ENCODE measurements around the gene FAM174B. TPM values are rescaled to one million over a fixed set of nuclear protein-coding genes. Genes with fewer than 3 reads are reported as not detected.

FAM174B gene
- total and polyA plus RNA-seq, 2 experiments from 2014 or later, result 17.8 to 34.9 TPM

GRCh38 chr15:92578096-92578835 is 77.3 kb downstream of the FAM174B start:
- no peak overlapping the region for H2AFZ ChIP-seq
- H3K9me2 ChIP-seq (replicated peaks; ENCODE audit: insufficient read depth), result no peaks in the 10 kb centered on the region
- H3K27ac ChIP-seq, result no peak overlapping the region
- no peaks in the 10 kb centered on the region for H3K9me3 ChIP-seq (ENCODE audit: low read depth)
- no peaks in the 10 kb centered on the region for H3K27me3 ChIP-seq
- TF ChIP-seq EZH2phosphoT487 (IDR thresholded peaks at IDR 0.05; ENCODE audit: low read depth, severe bottlenecking, unreplicated experiment) (no peak), EZH2 (IDR thresholded peaks at IDR 0.05; ENCODE audit: borderline replicate concordance) (no peak), CTCF (IDR thresholded peaks at IDR 0.05; ENCODE audit: poor library complexity) (no peak)
- DNase-seq (ENCODE audit: low spot score), result no peak
- no peak overlapping the region for H3K4me2 ChIP-seq
- WGBS (ENCODE audit: low lambda C conversion rate, missing lambda C conversion rate), result 92% methylated on average over 10 of the region's 12 CpGs
- no peaks in the 10 kb centered on the region for H3K4me1 ChIP-seq (ENCODE audit: insufficient read depth)
- no peak overlapping the region for H3K4me3 ChIP-seq
- no peaks in the 10 kb centered on the region for H3K36me3 ChIP-seq (replicated peaks; ENCODE audit: insufficient read depth, low read depth)
- no peaks in the 10 kb centered on the region for H3K79me2 ChIP-seq
- H4K20me1 ChIP-seq (ENCODE audit: insufficient read depth, poor library complexity, severe bottlenecking), result no peaks in the 10 kb centered on the region

- no peaks in the 10 kb centered on the region for H3K9me2 ChIP-seq (replicated peaks; ENCODE audit: insufficient read depth)
- H3K4me1 ChIP-seq (ENCODE audit: insufficient read depth), result no peaks in the 10 kb centered on the region
- no peak for DNase-seq (ENCODE audit: low spot score)
- H3K27ac ChIP-seq, result no peak overlapping the region
- no peaks in the 10 kb centered on the region for H3K79me2 ChIP-seq
- no peak overlapping the region for H3K4me2 ChIP-seq
- 90% methylated on average over 9 of the region's 9 CpGs for WGBS (ENCODE audit: low lambda C conversion rate, missing lambda C conversion rate)
- TF ChIP-seq EZH2phosphoT487 (IDR thresholded peaks at IDR 0.05; ENCODE audit: low read depth, severe bottlenecking, unreplicated experiment) (no peak), CTCF (IDR thresholded peaks at IDR 0.05; ENCODE audit: poor library complexity) (no peak), EZH2 (IDR thresholded peaks at IDR 0.05; ENCODE audit: borderline replicate concordance) (no peak)
- no peak overlapping the region for H3K4me3 ChIP-seq
- H4K20me1 ChIP-seq (ENCODE audit: insufficient read depth, poor library complexity, severe bottlenecking), result no peaks in the 10 kb centered on the region
- no peak overlapping the region for H2AFZ ChIP-seq
- no peaks in the 10 kb centered on the region for H3K27me3 ChIP-seq
- H3K9me3 ChIP-seq (ENCODE audit: low read depth), result no peaks in the 10 kb centered on the region
- no peaks in the 10 kb centered on the region for H3K36me3 ChIP-seq (replicated peaks; ENCODE audit: insufficient read depth, low read depth)
Measured at GRCh38 chr15:92576597-92577200, 78.9 kb downstream of the FAM174B start.

GRCh38 chr15:92574566-92574965 is 81.0 kb downstream of the FAM174B start:
- H3K4me2 ChIP-seq, result no peak overlapping the region
- no peaks in the 10 kb centered on the region for H4K20me1 ChIP-seq (ENCODE audit: insufficient read depth, poor library complexity, severe bottlenecking)
- no peaks in the 10 kb centered on the region for H3K9me3 ChIP-seq (ENCODE audit: low read depth)
- H3K4me1 ChIP-seq (ENCODE audit: insufficient read depth), result no peaks in the 10 kb centered on the region
- no peaks in the 10 kb centered on the region for H3K36me3 ChIP-seq (replicated peaks; ENCODE audit: insufficient read depth, low read depth)
- DNase-seq (ENCODE audit: low spot score), result no peak
- TF ChIP-seq CTCF (IDR thresholded peaks at IDR 0.05; ENCODE audit: poor library complexity), result no peak
- no peak for TF ChIP-seq EZH2phosphoT487 (IDR thresholded peaks at IDR 0.05; ENCODE audit: low read depth, severe bottlenecking, unreplicated experiment)
- TF ChIP-seq EZH2 (IDR thresholded peaks at IDR 0.05; ENCODE audit: borderline replicate concordance), result no peak
- no peaks in the 10 kb centered on the region for H3K27me3 ChIP-seq
- no peak overlapping the region for H2AFZ ChIP-seq
- H3K4me3 ChIP-seq, result no peak overlapping the region
- no peak overlapping the region for H3K27ac ChIP-seq
- H3K79me2 ChIP-seq, result no peaks in the 10 kb centered on the region
- WGBS (ENCODE audit: low lambda C conversion rate, missing lambda C conversion rate), result 96% methylated on average over 1 of the region's 1 CpG
- no peaks in the 10 kb centered on the region for H3K9me2 ChIP-seq (replicated peaks; ENCODE audit: insufficient read depth)
